GM18870 (cell line): ENCODE results near the gene TNNC2.
"Not testable (repeated sequence)": the region's sequence is repeated elsewhere in the genome, so short reads cannot be mapped to it uniquely, and the experiment has no call there.

Source experiments
- ATAC-seq: cut with Tn5 transposase; IDR thresholded peaks from one replicate; pipeline ENCODE4 v1.9.1; 2021; ENCODE audit warnings: moderate library complexity; ENCODE audit not compliant: unreplicated experiment

Gene TNNC2

GRCh38 chr20:45823949-45824835 is 2.9 kb downstream of the TNNC2 start:
- no peak for ATAC-seq

- ATAC-seq = no peak
Observed at GRCh38 chr20:45822857-45823256, 4.3 kb downstream of the TNNC2 start.

- ATAC-seq = no peak
Observed at GRCh38 chr20:45821947-45822346, 5.2 kb downstream of the TNNC2 start.

- ATAC-seq = no peak
Observed at GRCh38 chr20:45819466-45819865, 7.6 kb downstream of the TNNC2 start.

GRCh38 chr20:45818239-45818638 is 8.9 kb downstream of the TNNC2 start:
- ATAC-seq = no peak

GRCh38 chr20:45817376-45818194 is 9.5 kb downstream of the TNNC2 start:
- ATAC-seq = no peak

- ATAC-seq = no peak
Observed at GRCh38 chr20:45816951-45817350, 10.2 kb downstream of the TNNC2 start.

GRCh38 chr20:45814314-45814713 is 12.8 kb downstream of the TNNC2 start:
- no peak for ATAC-seq

GRCh38 chr20:45813489-45813888 is 13.6 kb downstream of the TNNC2 start:
- no peak for ATAC-seq

GRCh38 chr20:45813006-45813340 is 14.1 kb downstream of the TNNC2 start:
- no peak for ATAC-seq

- ATAC-seq = peak; percentile 93
Observed at GRCh38 chr20:45812157-45813005, 14.7 kb downstream of the TNNC2 start, which contains the start of gene UBE2C. TSS of gene UBE2C (plus strand) at chr20:45812644. CDS start at chr20:45812696, 52 bp downstream.

GRCh38 chr20:45810191-45810970 is 16.7 kb downstream of the TNNC2 start:
- ATAC-seq = no peak

GRCh38 chr20:45801851-45802250 is 25.3 kb downstream of the TNNC2 start:
- no peak for ATAC-seq

- ATAC-seq = no peak
Observed at GRCh38 chr20:45798935-45799642, 28.0 kb downstream of the TNNC2 start.

- ATAC-seq = not testable (repeated sequence)
Observed at GRCh38 chr20:45797955-45798354, 29.2 kb downstream of the TNNC2 start.

GRCh38 chr20:45797510-45797909 is 29.6 kb downstream of the TNNC2 start:
- not testable (repeated sequence) for ATAC-seq

- ATAC-seq = no peak
Observed at GRCh38 chr20:45796337-45797065, 30.6 kb downstream of the TNNC2 start.

- no peak for ATAC-seq
Observed at GRCh38 chr20:45792317-45793118, 34.6 kb downstream of the TNNC2 start.
